IMR-90 (cell line): Measurements from ENCODE around the gene MRPL33.

Source experiments
- BHLHE40 ChIP-seq: fragments of 150-350 bp; IDR thresholded peaks from 2 replicates; pipeline ENCODE4 v1.6.1; 2016; ENCODE audit warnings: mild to moderate bottlenecking, low read depth, low read length
- CTCF ChIP-seq: conservative IDR thresholded peaks from 2 replicates; pipeline ENCODE4 v1.5.1; 2012; ENCODE audit warnings: mild to moderate bottlenecking, low read depth, low read length, improper control_type of control experiment
- POLR2A ChIP-seq: IDR thresholded peaks from 2 replicates; pipeline ENCODE4 v1.6.1; 2012; ENCODE audit warnings: mild to moderate bottlenecking, low read depth, low read length

- TF ChIP-seq POLR2A (no peak), CTCF (no peak), BHLHE40 (no peak)
Observed at GRCh38 chr2:27728081-27728858, 43.2 kb upstream of the MRPL33 start.
